H1 (cell line): Measurements from ENCODE around the gene RNF113B. TPM values are rescaled to one million over a fixed set of nuclear protein-coding genes. Genes with fewer than 3 reads are reported as not detected.

Experiments
- CTCF ChIA-PET: fragments of 300-600 bp; sonication (Branson Sonifier 250); formaldehyde crosslinking; loops from one replicate; lab custom pipeline; 2021; ENCODE audit not compliant: partially characterized antibody; lab: Charles Lee
- POLR2A ChIA-PET: fragments of 300-600 bp; sonication (Branson Sonifier 250); formaldehyde crosslinking; loops from one replicate; lab custom pipeline; 2021; ENCODE audit warnings: inconsistent platforms; ENCODE audit not compliant: partially characterized antibody; lab: Charles Lee
- DNase-seq, 2 experiments: peaks; one replicate each; pipeline versions ENCODE4 v3.0.0 to v3.0.0-alpha.2; 2010 to 2022; ENCODE audit warnings: low spot score in 2 of 2, low read depth in 1 of 2, mixed read lengths in 1 of 2
- FAIRE-seq: peaks from 2 replicates; lab custom pipeline; 2011; peaks lifted over from hg19 to GRCh38; lab: Jason Lieb, UNC
- H2AFZ ChIP-seq: 2 replicates; pipeline ENCODE4 v1.8.1; 2012; ENCODE audit warnings: low read length, inconsistent platforms
- H2AK5ac ChIP-seq: 2 replicates; pipeline ENCODE4 v1.6.1; 2013; ENCODE audit warnings: low read depth, low read length
- H2BK120ac ChIP-seq: replicated peaks from 2 replicates; pipeline ENCODE3; 2013; ENCODE audit warnings: low read depth, low read length, inconsistent platforms
- H2BK12ac ChIP-seq: 2 replicates; pipeline ENCODE4 v1.6.1; 2013; ENCODE audit warnings: low read depth, low read length
- H2BK15ac ChIP-seq: 2 replicates; pipeline ENCODE4 v1.6.1; 2013; ENCODE audit warnings: low read length
- H2BK20ac ChIP-seq: 2 replicates; pipeline ENCODE4 v1.6.1; 2013; ENCODE audit warnings: low read length
- H2BK5ac ChIP-seq: 2 replicates; pipeline ENCODE4 v1.6.1; 2013; ENCODE audit warnings: low read depth, low read length
- H3K14ac ChIP-seq: 2 replicates; pipeline ENCODE4 v1.6.1; 2013; ENCODE audit warnings: inconsistent platforms; ENCODE audit not compliant: insufficient read length
- H3K18ac ChIP-seq: 2 replicates; pipeline ENCODE4 v1.6.1; 2013; ENCODE audit warnings: low read length; ENCODE audit errors: extremely low read depth
- H3K23ac ChIP-seq: 2 replicates; pipeline ENCODE4 v1.6.1; 2013; ENCODE audit warnings: inconsistent platforms; ENCODE audit not compliant: insufficient read length
- H3K23me2 ChIP-seq: 2 replicates; pipeline ENCODE4 v1.6.1; 2013; ENCODE audit warnings: low read depth, low read length
- H3K27ac ChIP-seq: 2 replicates; pipeline ENCODE4 v1.6.1; 2011; ENCODE audit warnings: low read depth, low read length, inconsistent platforms
- H3K27me3 ChIP-seq, 4 experiments: replicated peaks in 1 of 4; 1 replicate in 1 of 4; 2 replicates in 3 of 4; pipeline versions ENCODE4 v1.6.1 to v1.8.1; 2011 to 2013; ENCODE audit warnings: low read length in 3 of 4, mild to moderate bottlenecking in 3 of 4, inconsistent platforms in 2 of 4, mixed read lengths in 2 of 4, moderate library complexity in 1 of 4; ENCODE audit not compliant: control insufficient read depth in 3 of 4, insufficient read depth in 3 of 4; ENCODE audit errors: extremely low read depth in 1 of 4
- H3K36me3 ChIP-seq, 4 experiments: 2 replicates each; pipeline versions ENCODE4 v1.6.1 to v1.8.1; 2011 to 2013; ENCODE audit warnings: mild to moderate bottlenecking in 4 of 4, low read length in 3 of 4, moderate library complexity in 2 of 4, control low read depth in 1 of 4, inconsistent platforms in 1 of 4; ENCODE audit not compliant: insufficient read depth in 4 of 4, control insufficient read depth in 2 of 4
- H3K4ac ChIP-seq: replicated peaks from 2 replicates; pipeline ENCODE3; 2013; ENCODE audit warnings: low read length, low read depth, mixed read lengths, inconsistent platforms; ENCODE audit not compliant: insufficient read length
- H3K4me1 ChIP-seq, 4 experiments: replicated peaks in 1 of 4; 1 replicate in 1 of 4; 2 replicates in 3 of 4; pipeline versions ENCODE4 v1.6.1 to v1.8.1; 2011 to 2013; ENCODE audit warnings: low read length in 3 of 4, inconsistent platforms in 2 of 4, mixed read lengths in 1 of 4; ENCODE audit not compliant: insufficient read depth in 4 of 4, control insufficient read depth in 3 of 4
- H3K4me2 ChIP-seq, 2 experiments: 2 replicates each; pipeline versions ENCODE4 v1.6.1 to v1.8.1; 2011 to 2013; ENCODE audit warnings: low read depth in 2 of 2, low read length in 2 of 2, control low read depth in 1 of 2, inconsistent platforms in 1 of 2, mild to moderate bottlenecking in 1 of 2; ENCODE audit not compliant: insufficient read depth in 1 of 2
- H3K4me3 ChIP-seq, 4 experiments: fragments of 200-600, 300-600 bp in 1 of 4; sonication (generic), shearing (Covaris generic), sonication (Bioruptor Twin) in 1 of 4; 2 replicates each; pipeline versions ENCODE4 v1.5.1 to v1.8.1; 2011 to 2016; ENCODE audit warnings: low read length in 4 of 4, low read depth in 3 of 4, control low read depth in 2 of 4, inconsistent platforms in 2 of 4, mild to moderate bottlenecking in 2 of 4, mixed read lengths in 1 of 4, moderate library complexity in 1 of 4; ENCODE audit not compliant: insufficient read depth in 2 of 4; ENCODE audit errors: extremely low read depth in 1 of 4
- H3K56ac ChIP-seq: replicated peaks from 2 replicates; pipeline ENCODE3; 2013; ENCODE audit warnings: low read depth, mild to moderate bottlenecking, mixed read lengths, low read length, inconsistent platforms; ENCODE audit not compliant: insufficient read length
- H3K79me1 ChIP-seq: 2 replicates; pipeline ENCODE4 v1.6.1; 2013; ENCODE audit warnings: low read depth, low read length, control low read depth
- H3K79me2 ChIP-seq, 2 experiments: 2 replicates each; pipeline versions ENCODE4 v1.6.1 to v1.8.1; 2012 to 2013; ENCODE audit warnings: low read length in 2 of 2, mild to moderate bottlenecking in 2 of 2, inconsistent platforms in 1 of 2; ENCODE audit not compliant: insufficient read depth in 2 of 2, control insufficient read depth in 1 of 2
- H3K9ac ChIP-seq, 4 experiments: replicated peaks in 1 of 4; 1 replicate in 1 of 4; 2 replicates in 3 of 4; pipeline versions ENCODE4 v1.6.1 to v1.8.1; 2011 to 2013; ENCODE audit warnings: low read depth in 3 of 4, low read length in 3 of 4, control low read depth in 2 of 4, mild to moderate bottlenecking in 2 of 4, moderate library complexity in 2 of 4, inconsistent platforms in 1 of 4; ENCODE audit errors: extremely low read depth in 1 of 4
- H3K9me3 ChIP-seq, 2 experiments: 2 replicates each; pipeline versions ENCODE4 v1.6.1 to v1.8.1; 2012 to 2013; ENCODE audit warnings: mild to moderate bottlenecking in 2 of 2, moderate library complexity in 2 of 2, control low read depth in 1 of 2, inconsistent platforms in 1 of 2, low read depth in 1 of 2, low read length in 1 of 2, mixed read lengths in 1 of 2; ENCODE audit not compliant: insufficient read depth in 2 of 2
- H4K20me1 ChIP-seq, 2 experiments: replicated peaks in 1 of 2; 2 replicates each; pipeline versions ENCODE3 to v1.8.1; 2011 to 2013; ENCODE audit warnings: inconsistent platforms in 2 of 2, low read length in 2 of 2, mild to moderate bottlenecking in 1 of 2; ENCODE audit not compliant: insufficient read depth in 2 of 2, control insufficient read depth in 1 of 2
- H4K5ac ChIP-seq: 2 replicates; pipeline ENCODE4 v1.6.1; 2013; ENCODE audit warnings: low read length, low read depth, mixed read lengths, inconsistent platforms; ENCODE audit not compliant: insufficient read length
- H4K8ac ChIP-seq: 2 replicates; pipeline ENCODE4 v1.8.0; 2013; ENCODE audit warnings: mild to moderate bottlenecking, moderate library complexity, low read length, inconsistent platforms; ENCODE audit not compliant: insufficient read depth; ENCODE audit errors: extremely low read depth
- H4K91ac ChIP-seq: replicated peaks from 2 replicates; pipeline ENCODE3; 2013; ENCODE audit warnings: low read length, mixed read lengths, inconsistent platforms; ENCODE audit not compliant: insufficient read length
- ASH2L ChIP-seq: fragments of 200-600, 300-600 bp; sonication (generic); IDR thresholded peaks from one replicate; pipeline ENCODE4 v1.7.1; 2017; ENCODE audit warnings: low read length
- CREB1 ChIP-seq: IDR thresholded peaks from 2 replicates; pipeline ENCODE4 v1.6.1; 2012; ENCODE audit warnings: inconsistent platforms
- EGR1 ChIP-seq: IDR thresholded peaks from 2 replicates; pipeline ENCODE4 v1.6.1; 2011; ENCODE audit warnings: low read depth, low read length, borderline replicate concordance
- PHF8 ChIP-seq: fragments of 200-600 bp; sonication (generic); conservative IDR thresholded peaks from 2 replicates; pipeline ENCODE4 v1.7.1; 2012; ENCODE audit warnings: low read depth, mild to moderate bottlenecking, inconsistent platforms, low read length, moderate library complexity
- POLR2A ChIP-seq, 2 experiments: IDR thresholded peaks; 1 replicate in 1 of 2; 2 replicates in 1 of 2; pipeline ENCODE4 v1.6.1; 2011; ENCODE audit warnings: low read depth in 2 of 2, low read length in 2 of 2, mild to moderate bottlenecking in 2 of 2; ENCODE audit errors: control extremely low read depth in 1 of 2
- POLR2AphosphoS5 ChIP-seq: IDR thresholded peaks from 2 replicates; pipeline ENCODE4 v1.6.1; 2011; ENCODE audit warnings: low read depth, low read length
- RNF2 ChIP-seq: fragments of 200-900, 300-1000 bp; sonication (generic); IDR thresholded peaks from 2 replicates; pipeline ENCODE4 v1.7.1; 2016; ENCODE audit warnings: borderline replicate concordance, low read depth, mild to moderate bottlenecking, antibody characterized with exemption, low read length; ENCODE audit not compliant: poor library complexity, severe bottlenecking; ENCODE audit errors: missing control alignments
- SIN3A ChIP-seq, 2 experiments: IDR thresholded peaks in 1 of 2; conservative IDR thresholded peaks in 1 of 2; 2 replicates each; pipeline ENCODE4 v1.6.1; 2011 to 2012; ENCODE audit warnings: low read length in 2 of 2, improper control_type of control experiment in 1 of 2, low read depth in 1 of 2, mild to moderate bottlenecking in 1 of 2
- SIX5 ChIP-seq: IDR thresholded peaks from 2 replicates; pipeline ENCODE4 v1.6.1; 2011; ENCODE audit warnings: mild to moderate bottlenecking, low read depth, low read length
- SP2 ChIP-seq: IDR thresholded peaks from 2 replicates; pipeline ENCODE4 v1.6.1; 2012; ENCODE audit warnings: mild to moderate bottlenecking, low read length, inconsistent platforms
- TEAD4 ChIP-seq: IDR thresholded peaks from 2 replicates; pipeline ENCODE4 v1.6.1; 2012; ENCODE audit warnings: low read depth, low read length, inconsistent platforms, mixed read lengths
- WGBS, 2 experiments: shearing (Covaris generic) in 1 of 2; methylation state at CpG; one replicate each; pipeline versions ENCODE4 v1.1.6 to v1.1.7; 2013 to 2015; ENCODE audit warnings: low lambda C conversion rate in 2 of 2, mixed read lengths in 2 of 2, inconsistent platforms in 1 of 2, low coverage in 1 of 2, missing lambda C conversion rate in 1 of 2; ENCODE audit not compliant: insufficient replicate concordance in 2 of 2, insufficient coverage in 1 of 2, insufficient read length in 1 of 2; ENCODE audit errors: extremely low coverage in 1 of 2, missing lambda C conversion rate in 1 of 2; 5-methylcytosine and 5-hydroxymethylcytosine counted together
- polyA plus RNA-seq, 7 experiments: library from polyadenylated mRNA; depleted of rRNA in 3 of 7; stranded (reverse) in 5 of 7; unstranded in 2 of 7; fragments of >200 nt in 5 of 7; fragments of 200-250 nt in 2 of 7; gene quantifications; 1 replicate in 5 of 7; 2 replicates in 1 of 7; 4 replicates in 1 of 7; pipeline versions ENCODE4 v1.2.1 to v1.2.3, GENCODE V29; 2011 to 2013; ENCODE audit warnings: missing spikeins in 2 of 7, mixed read lengths in 2 of 7
- total RNA-seq: library from RNA; stranded (reverse); fragmentation: NEBNext Ultra II Directional; extraction: Animal tissue kit (Norgen Biotek cat#: 25700); gene quantifications from 2 replicates; pipeline ENCODE4 v1.2.1, GENCODE V29; 2021

Gene RNF113B
- total and polyA plus RNA-seq, 2 of the 8 experiments (the other 6 are each of a cell fraction or from before 2014, with no cell fraction given) = not detected

DNA sequence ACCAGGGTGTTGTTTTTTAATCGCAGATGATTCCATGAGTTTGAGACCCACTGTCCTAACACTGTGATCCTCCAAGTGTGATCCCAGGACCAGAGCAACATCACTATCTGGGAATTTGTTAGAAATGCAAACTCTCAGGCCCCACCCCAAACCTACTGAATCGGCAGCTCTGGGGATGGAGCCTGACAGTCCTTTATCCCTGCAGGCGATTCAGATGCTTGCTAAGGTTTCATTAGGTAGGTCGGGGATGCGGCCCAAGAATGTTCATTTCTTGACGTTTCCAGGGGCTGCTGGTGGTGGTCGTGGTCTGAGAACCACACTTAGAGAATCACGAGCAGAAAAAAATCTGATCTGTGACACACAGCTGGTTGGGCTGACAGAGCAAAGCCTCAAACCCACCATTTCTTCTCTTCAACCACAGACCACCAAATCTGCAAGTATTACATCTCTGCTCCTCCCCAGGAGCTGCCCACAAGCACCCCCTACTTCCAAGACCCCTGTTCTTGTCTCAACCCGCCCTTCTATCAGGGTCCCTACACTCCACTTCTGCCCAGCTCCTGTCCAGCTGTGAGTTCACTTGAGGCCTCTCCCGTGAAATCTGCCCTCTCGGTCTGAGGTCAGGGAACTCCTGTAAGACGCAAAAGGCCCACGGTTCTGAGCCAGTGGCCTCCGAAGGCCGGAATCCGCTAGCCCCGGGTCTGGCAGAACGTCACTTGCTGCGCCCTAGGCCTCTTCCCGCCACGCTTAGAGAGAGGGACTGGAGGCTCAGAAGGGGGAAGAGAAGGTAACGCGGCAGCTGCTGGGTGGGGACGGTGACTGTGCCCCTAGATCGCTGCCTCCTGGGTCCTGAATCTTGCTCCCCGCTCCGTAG lies 35.3 kb downstream of the RNF113B start:
- CTCF ChIA-PET = interaction anchor here (1.0 to 2.1 kb wide), 6 partner anchors 10 to 303 kb away, joined by 3 to 10 read pairs (median 6); no protein-coding TSS in a partner anchor
- FAIRE-seq = peak; percentile 7
- TF ChIP-seq EGR1 = no peak
- TF ChIP-seq SP2 = no peak
- no peak for TF ChIP-seq SIX5
- no peak for TF ChIP-seq POLR2A (IDR thresholded peaks at IDR 0.05; ENCODE audit: control extremely low read depth in 1 of 2, low read depth in 2 of 2, low read length in 2 of 2)
- 0 out of 4 replicates have a peak, but pooled peaks of 1 of the 2 experiments have one; percentile 36 for TF ChIP-seq SIN3A (conservative IDR thresholded peaks at IDR 0.05 in 1 of 2, IDR thresholded peaks at IDR 0.05 in 1 of 2; ENCODE audit: low read depth in 1 of 2, low read length in 2 of 2)
- peak; percentile 48 for TF ChIP-seq CREB1
- peak; percentile 83 for TF ChIP-seq ASH2L
- TF ChIP-seq PHF8 = no peak
- TF ChIP-seq POLR2AphosphoS5 = no peak
- no peak for TF ChIP-seq RNF2
- TF ChIP-seq TEAD4 = no peak

More for the DNA sequence above, 35.3 kb downstream of the RNF113B start:
- Histone ChIP-seq H2AFZ (peak overlapping the region; percentile 48; the same call in 1 of the 2 replicates), H2BK120ac (no peak overlapping the region), H2BK12ac (peak overlapping the region; percentile 61; the same call in 1 of the 2 replicates), H4K8ac (peak overlapping the region; percentile 19; the same call in 1 of the 2 replicates), H3K9ac (peak overlapping the region in 3 of 4 experiments; percentile 8 to 66 (median 45); a peak in 4 of 7 replicates), H2BK20ac (0 out of 2 replicates have a peak overlapping the region, but pooled peaks have one; percentile 29), H4K20me1 (peaks cover 2 to 5% of the 10 kb centered on the region in 2 experiments), H3K79me2 (peaks cover 0 to 28% of the 10 kb centered on the region in 2 experiments; a peak in 2 of 4 replicates), H3K4me1 (peaks cover 9 to 22% (median 15%) of the 10 kb centered on the region in 4 experiments), H3K36me3 (no peaks in the 10 kb centered on the region), H3K79me1 (no peaks in the 10 kb centered on the region; the same call in 1 of the 2 replicates), H3K56ac (no peak overlapping the region), H3K18ac (peak overlapping the region; percentile 38; the same call in 1 of the 2 replicates), H4K5ac (no peak overlapping the region), H3K27me3 (peaks cover 0 to 12% (median 8%) of the 10 kb centered on the region in 4 experiments; a peak in 5 of 7 replicates), H3K14ac (no peak overlapping the region), H3K4me3 (peak overlapping the region; percentile 58 to 99 (median 64)), H3K27ac (no peak overlapping the region), H2BK5ac (peak overlapping the region; percentile 41; the same call in 1 of the 2 replicates), H3K9me3 (no peaks in the 10 kb centered on the region), H3K23me2 (peaks cover 16% of the 10 kb centered on the region), H4K91ac (peak overlapping the region; percentile 16), H3K23ac (no peak overlapping the region), H3K4me2 (peak overlapping the region; percentile 82 to 98), H2BK15ac (0 out of 2 replicates have a peak overlapping the region, but pooled peaks have one; percentile 61), H2AK5ac (no peak overlapping the region), H3K4ac (peak overlapping the region; percentile 70)
- peak in 1 of 2 experiments; percentile 55 for DNase-seq
- WGBS, 2 experiments = 18% methylated on average over 24 of the region's 27 CpGs; no CpG with 5 or more reads in 1 of the 2 experiments
- POLR2A ChIA-PET = interaction anchor here (0.7 to 1.5 kb wide), 5 partner anchors 8 to 284 kb away, joined by 3 to 4 read pairs (median 3); no protein-coding TSS in a partner anchor
